Kasumi-1 (cell line): ENCODE results near the gene MYEF2.

Experiments
- DNase-seq, 2 experiments: peaks; one replicate each; lab custom pipeline; 2025; lab: John Stamatoyannopoulos, UW

MYEF2 gene

GRCh38 chr15:48177766-48178647 is at the start of gene MYEF2:
MYEF2 (minus strand) TSS chr15:48178295; CDS start chr15:48178237, 58 bp downstream.
- no peak for DNase-seq

GRCh38 chr15:48225771-48226170 is 47.7 kb upstream of the MYEF2 start:
- DNase-seq = no peak

GRCh38 chr15:48222627-48223026 is 44.5 kb upstream of the MYEF2 start:
- DNase-seq = no peak

- DNase-seq = no peak
These were observed 43.8 kb upstream of the MYEF2 start for GRCh38 chr15:48221885-48222284.

- no peak for DNase-seq
These were observed 43.2 kb upstream of the MYEF2 start for GRCh38 chr15:48221261-48221660.

GRCh38 chr15:48205981-48206380 is 27.9 kb upstream of the MYEF2 start, which contains the start of gene SLC12A1:
SLC12A1 (plus strand) TSS chr15:48206302; CDS start chr15:48207720, 1,418 bp downstream.
- DNase-seq = no peak

- no peak for DNase-seq
These were observed 24.0 kb upstream of the MYEF2 start for GRCh38 chr15:48202068-48202467.

GRCh38 chr15:48191574-48192225 is 13.6 kb upstream of the MYEF2 start, which contains the start of gene CTXN2:
CTXN2 (plus strand) TSS chr15:48191665; CDS start chr15:48201301, 9,636 bp downstream.
- no peak for DNase-seq

GRCh38 chr15:48190932-48191573 is 13.0 kb upstream of the MYEF2 start:
- peak; percentile 16 to 40 for DNase-seq

GRCh38 chr15:48186271-48186670 is 8.2 kb upstream of the MYEF2 start:
- no peak for DNase-seq

GRCh38 chr15:48185529-48185928 is 7.4 kb upstream of the MYEF2 start:
- DNase-seq = no peak

GRCh38 chr15:48182749-48183148 is 4.7 kb upstream of the MYEF2 start:
- no peak for DNase-seq

GRCh38 chr15:48178648-48178931 is 495 bp upstream of the MYEF2 start:
- no peak for DNase-seq

GRCh38 chr15:48177383-48177765 is 721 bp downstream of the MYEF2 start:
- DNase-seq = no peak

GRCh38 chr15:48176957-48177356 is 1.1 kb downstream of the MYEF2 start:
- DNase-seq = no peak

GRCh38 chr15:48176112-48176511 is 2.0 kb downstream of the MYEF2 start:
- DNase-seq = no peak

GRCh38 chr15:48175126-48175525 is 3.0 kb downstream of the MYEF2 start:
- no peak for DNase-seq

GRCh38 chr15:48170981-48171380 is 7.1 kb downstream of the MYEF2 start:
- DNase-seq = no peak

- DNase-seq = no peak
These were observed 9.5 kb downstream of the MYEF2 start for GRCh38 chr15:48168616-48169015.

GRCh38 chr15:48153526-48153925 is 24.6 kb downstream of the MYEF2 start:
- DNase-seq = no peak

GRCh38 chr15:48149858-48150257 is 28.2 kb downstream of the MYEF2 start:
- DNase-seq = no peak

GRCh38 chr15:48147358-48147757 is 30.7 kb downstream of the MYEF2 start:
- no peak for DNase-seq

- DNase-seq = no peak
These were observed 32.2 kb downstream of the MYEF2 start for GRCh38 chr15:48145923-48146322.
